ENCODE measurements around the gene HPX.

The HPX gene

GRCh38 chr11:6440906-6441358, at the start of gene HPX:
HPX (minus strand) TSS chr11:6440987; CDS start chr11:6440963, 24 bp downstream.
- no peak for DNase-seq (ENCODE audit: low spot score)

- no peak for DNase-seq (ENCODE audit: low spot score)
These were observed 48.5 kb upstream of the HPX start for GRCh38 chr11:6489306-6489705.

GRCh38 chr11:6488821-6489220, 48.0 kb upstream of the HPX start:
- DNase-seq (ENCODE audit: low spot score), result no peak

GRCh38 chr11:6488342-6488741, 47.6 kb upstream of the HPX start:
- DNase-seq (ENCODE audit: low spot score), result no peak

- DNase-seq (ENCODE audit: low spot score), result no peak
These were observed 46.2 kb upstream of the HPX start for GRCh38 chr11:6486938-6487337.

GRCh38 chr11:6486256-6486655, 45.5 kb upstream of the HPX start:
- DNase-seq (ENCODE audit: low spot score), result no peak

- no peak for DNase-seq (ENCODE audit: low spot score)
These were observed 44.9 kb upstream of the HPX start for GRCh38 chr11:6485661-6486060.

GRCh38 chr11:6483015-6483414, 42.2 kb upstream of the HPX start:
- no peak for DNase-seq (ENCODE audit: low spot score)

GRCh38 chr11:6482441-6482840, 41.7 kb upstream of the HPX start:
- DNase-seq (ENCODE audit: low spot score), result peak; percentile 56

- no peak for DNase-seq (ENCODE audit: low spot score)
These were observed 41.1 kb upstream of the HPX start for GRCh38 chr11:6481924-6482275.

- DNase-seq (ENCODE audit: low spot score), result peak; percentile 98
These were observed 40.5 kb upstream of the HPX start, which contains the start of the genes ARFIP2 and TIMM10B for GRCh38 chr11:6481012-6481923. ARFIP2 (minus strand) TSS chr11:6481331; CDS start chr11:6480421, 910 bp downstream. TIMM10B (plus strand) TSS chr11:6481501; CDS start chr11:6481517, 16 bp downstream.

GRCh38 chr11:6480299-6480914, 39.6 kb upstream of the HPX start:
- DNase-seq (ENCODE audit: low spot score), result no peak

GRCh38 chr11:6476571-6476970, 35.8 kb upstream of the HPX start:
- DNase-seq (ENCODE audit: low spot score), result no peak

GRCh38 chr11:6475936-6476335, 35.1 kb upstream of the HPX start:
- no peak for DNase-seq (ENCODE audit: low spot score)

GRCh38 chr11:6474806-6475500, 34.2 kb upstream of the HPX start:
- DNase-seq (ENCODE audit: low spot score), result no peak

GRCh38 chr11:6474413-6474792, 33.6 kb upstream of the HPX start:
- no peak for DNase-seq (ENCODE audit: low spot score)

GRCh38 chr11:6473451-6474412, 32.9 kb upstream of the HPX start, which contains the start of gene TRIM3:
TRIM3 (minus strand) TSS chr11:6473941; CDS start chr11:6465695, 8,246 bp downstream.
- peak; percentile 84 for DNase-seq (ENCODE audit: low spot score)

GRCh38 chr11:6472934-6473333, 32.1 kb upstream of the HPX start:
- no peak for DNase-seq (ENCODE audit: low spot score)

- DNase-seq (ENCODE audit: low spot score), result no peak
These were observed 28.8 kb upstream of the HPX start for GRCh38 chr11:6469599-6469998.

- no peak for DNase-seq (ENCODE audit: low spot score)
These were observed 28.1 kb upstream of the HPX start for GRCh38 chr11:6468712-6469495.

- DNase-seq (ENCODE audit: low spot score), result no peak
These were observed 18.3 kb upstream of the HPX start for GRCh38 chr11:6459099-6459450.
